Suprapubic skin (tissue), 3 donors: ENCODE data around the gene JAZF1.

Experiments
- CTCF ChIP-seq, 2 donors: fragments of 200-600 bp in 1 of 2; fragments of 450-650 bp in 1 of 2; sonication (generic) in 1 of 2; IDR thresholded peaks; one replicate each; pipeline ENCODE4 v1.5.1; 2016 to 2019; ENCODE audit warnings: antibody characterized with exemption in 2 of 2, mild to moderate bottlenecking in 1 of 2, moderate library complexity in 1 of 2
- EP300 ChIP-seq: sonication (generic); formaldehyde crosslinking; IDR thresholded peaks from one replicate; pipeline ENCODE4 v1.6.1; 2017; ENCODE audit warnings: antibody characterized with exemption
- POLR2A ChIP-seq, 2 donors: fragments of 450-650 bp; IDR thresholded peaks; one replicate each; pipeline ENCODE4 v1.6.1; 2017; ENCODE audit warnings: antibody characterized with exemption in 2 of 2, mild to moderate bottlenecking in 2 of 2, moderate library complexity in 2 of 2

DNA sequence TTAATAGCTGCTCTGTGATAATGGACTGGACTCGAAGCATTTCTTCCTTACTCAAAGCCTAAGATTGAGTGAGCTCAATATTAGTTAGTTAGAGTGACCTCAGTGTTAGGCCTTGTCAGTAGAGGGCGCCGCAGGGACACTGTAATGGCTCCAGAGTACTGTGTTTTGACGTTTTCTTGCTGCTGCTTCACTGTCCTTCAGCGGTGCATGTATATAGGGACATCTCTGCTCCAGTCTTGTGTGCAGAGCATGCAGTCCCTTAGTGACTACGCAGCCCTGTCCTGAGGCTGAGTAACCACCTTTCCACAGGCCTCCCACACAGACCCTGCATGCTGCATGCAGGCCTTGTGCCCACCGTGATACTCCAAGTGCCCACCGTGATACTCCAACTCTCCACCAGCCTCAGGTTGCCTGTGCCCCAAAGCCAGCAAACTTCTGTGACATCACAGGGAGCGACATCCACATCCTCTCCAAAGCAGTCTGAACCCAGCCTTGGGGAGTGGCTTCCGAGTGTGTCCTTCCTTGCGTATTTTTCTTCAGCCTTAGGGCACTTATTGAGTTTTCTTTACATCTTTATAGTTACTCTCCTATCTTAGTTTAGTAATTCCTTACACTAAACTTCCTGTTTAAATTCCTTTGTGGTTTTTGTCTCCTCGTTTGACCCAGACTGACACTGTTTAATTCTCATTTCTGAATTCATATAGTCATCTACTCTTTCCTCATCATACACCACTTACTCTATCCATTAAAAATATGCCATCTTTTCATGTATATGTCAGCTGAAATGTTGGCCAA is 118.2 kb downstream of the JAZF1 start:
- peak; percentile 10 to 39 for TF ChIP-seq CTCF (IDR thresholded peaks at IDR 0.05)
- TF ChIP-seq POLR2A (IDR thresholded peaks at IDR 0.05) = no peak
- no peak for TF ChIP-seq EP300
